Right forelimb (tissue), 1 donor: ENCODE data around the gene TXNL4B.

ENCODE experiments used
- DNase-seq: peaks from one replicate; pipeline ENCODE4 v3.0.0-alpha.2; 2018

TXNL4B gene

DNA sequence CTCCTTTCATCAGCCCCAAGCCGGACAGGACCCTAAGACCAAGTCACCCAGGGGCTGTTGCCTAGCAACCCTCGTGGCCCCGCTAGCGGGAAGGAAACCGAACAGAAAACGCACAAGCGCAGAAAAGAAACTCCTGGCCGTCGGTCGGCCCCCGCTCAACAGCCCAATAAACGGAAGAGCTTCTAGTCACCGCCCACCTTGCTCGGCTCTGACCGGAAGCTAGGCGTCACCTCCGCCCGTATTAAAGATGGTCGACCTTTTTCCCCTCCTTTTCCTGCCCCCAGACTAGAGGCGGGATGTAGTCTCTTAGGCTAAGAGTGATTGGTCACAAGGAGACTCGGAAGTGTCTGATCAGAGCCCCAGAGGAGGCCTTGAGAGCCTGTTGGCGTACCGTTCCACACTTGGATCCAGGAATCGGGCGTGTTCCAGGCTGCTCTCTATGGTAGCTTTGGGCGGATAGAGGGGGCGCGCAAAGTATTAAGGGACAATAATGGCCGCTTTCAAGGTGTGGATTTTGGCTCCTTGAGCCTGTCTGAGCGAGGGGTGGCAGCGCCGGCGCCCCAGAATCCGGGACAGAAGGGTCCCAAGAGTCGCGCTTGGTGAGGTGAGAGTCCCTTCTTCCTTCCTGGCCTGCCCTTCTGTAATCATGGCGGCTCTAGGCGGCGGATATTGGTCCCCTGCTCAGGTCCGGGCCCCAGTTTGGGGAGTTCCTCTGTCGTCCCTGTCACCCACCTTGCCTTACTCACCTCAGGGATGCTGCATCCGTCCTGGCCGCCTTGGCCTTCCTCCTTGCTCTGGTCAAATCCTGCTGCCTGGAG is at the start of gene TXNL4B, which contains the start of gene DHX38:
TSS of gene TXNL4B (minus strand) at position 173 of the 818 bp plus-strand sequence. CDS start 2,871 bp downstream, outside the sequence.
TSS of gene DHX38 (plus strand) at position 400 of the 818 bp plus-strand sequence. CDS start 2,311 bp downstream, outside the sequence.
- peak; percentile 95 for DNase-seq

DNA sequence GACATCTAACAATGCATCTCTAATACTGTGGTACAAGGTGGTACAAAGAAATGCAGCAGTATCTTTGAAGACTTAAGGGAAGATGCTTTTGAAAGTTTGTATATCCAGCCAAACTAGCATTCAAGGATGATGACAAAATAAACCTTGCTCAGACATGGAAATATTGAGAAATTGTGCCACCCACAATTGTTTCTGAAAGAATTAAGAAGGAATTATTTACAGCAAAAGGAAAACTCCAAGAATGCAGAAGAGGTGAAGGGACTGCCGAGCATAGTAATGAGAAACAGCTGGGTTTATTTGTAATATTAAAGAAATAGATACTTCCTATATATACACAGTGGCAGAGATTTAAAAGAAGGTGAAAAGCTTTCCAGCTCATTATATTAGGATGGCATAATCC is 49.1 kb upstream of the TXNL4B start:
- DNase-seq: no peak

- DNase-seq: no peak
Measured at GRCh38 chr16:72139908-72140307, 46.5 kb upstream of the TXNL4B start.

DNA sequence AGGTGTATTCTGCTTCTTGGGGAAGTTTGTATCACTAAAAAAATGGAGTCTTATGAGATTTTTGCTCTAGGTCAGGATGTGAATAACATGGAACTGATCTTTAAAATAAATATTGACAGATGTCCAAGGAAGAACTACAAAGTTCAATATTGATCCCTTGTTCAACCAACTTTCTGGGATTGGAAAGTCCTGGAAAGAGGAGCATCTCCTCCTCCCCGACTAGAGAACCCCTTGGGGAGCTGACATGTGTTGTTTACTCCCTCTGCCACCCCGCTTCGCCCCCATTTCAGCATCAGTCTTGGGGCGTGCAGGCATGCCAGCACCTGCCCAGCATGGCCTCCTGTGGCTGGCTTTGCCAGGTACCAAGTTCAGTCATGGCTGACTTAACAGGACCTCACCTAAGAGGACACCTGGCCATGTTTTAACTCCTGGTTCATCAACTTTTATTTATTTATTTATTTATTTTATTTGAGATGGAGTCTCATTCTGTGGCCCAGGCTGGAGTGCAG is 44.7 kb upstream of the TXNL4B start:
- DNase-seq: no peak

- no peak for DNase-seq
Measured at GRCh38 chr16:72137380-72138063, 44.1 kb upstream of the TXNL4B start.

GRCh38 chr16:72134507-72134906 is 41.1 kb upstream of the TXNL4B start:
- DNase-seq: no peak

GRCh38 chr16:72132726-72133125 is 39.3 kb upstream of the TXNL4B start:
- no peak for DNase-seq

DNA sequence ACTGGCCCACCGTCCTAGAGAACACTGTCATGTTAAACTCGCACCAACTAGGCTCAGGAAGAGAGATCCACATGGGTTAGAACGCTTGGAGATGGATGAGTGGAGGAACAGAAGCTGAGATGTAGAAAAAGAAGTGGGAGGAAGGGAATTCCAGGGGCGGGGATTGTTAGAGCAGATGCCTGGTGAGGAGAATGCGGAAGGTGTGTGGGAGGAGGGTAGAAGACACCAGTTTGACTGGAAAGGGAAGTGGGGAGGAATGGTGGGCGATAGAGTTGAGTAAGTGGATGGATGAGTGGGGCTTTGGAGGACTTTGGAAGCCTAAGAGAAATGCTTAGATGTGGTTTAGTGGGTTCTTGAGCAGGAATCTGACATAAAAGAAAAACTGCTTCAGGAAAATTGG is 37.6 kb upstream of the TXNL4B start:
- DNase-seq: no peak

DNA sequence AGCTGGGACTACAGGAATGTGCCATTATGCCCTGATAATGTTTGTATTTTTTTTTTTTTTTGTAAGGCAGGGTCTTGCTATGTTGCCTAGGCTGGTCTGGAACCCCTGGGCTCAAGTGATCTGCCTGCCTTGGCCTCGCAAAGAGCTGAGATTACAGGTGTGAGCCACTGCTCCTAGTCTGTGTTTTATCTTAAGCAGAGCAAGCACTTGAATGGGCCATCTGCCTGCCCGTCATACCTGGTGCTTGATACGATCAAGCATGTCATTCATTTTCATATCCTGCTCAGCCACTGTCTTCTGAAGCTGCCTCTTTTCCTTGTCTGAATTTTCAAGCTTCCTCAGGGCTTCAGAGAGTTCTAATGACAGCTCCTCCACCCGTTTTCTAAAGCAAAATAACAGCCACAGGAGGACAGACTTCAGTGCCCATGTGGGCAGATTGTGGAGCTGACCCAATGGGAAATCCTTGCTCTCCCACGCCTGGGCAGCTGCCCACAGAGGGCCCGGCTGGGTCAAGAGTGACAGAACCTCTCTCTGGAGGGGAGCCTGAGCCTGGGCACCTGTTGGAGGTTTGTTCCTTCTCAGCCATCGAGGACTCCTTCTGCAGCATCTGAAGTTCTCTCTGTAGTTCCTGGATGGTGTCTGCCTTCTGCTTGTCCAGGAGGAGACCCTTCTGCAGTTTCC is 36.7 kb upstream of the TXNL4B start:
- DNase-seq: no peak

DNA sequence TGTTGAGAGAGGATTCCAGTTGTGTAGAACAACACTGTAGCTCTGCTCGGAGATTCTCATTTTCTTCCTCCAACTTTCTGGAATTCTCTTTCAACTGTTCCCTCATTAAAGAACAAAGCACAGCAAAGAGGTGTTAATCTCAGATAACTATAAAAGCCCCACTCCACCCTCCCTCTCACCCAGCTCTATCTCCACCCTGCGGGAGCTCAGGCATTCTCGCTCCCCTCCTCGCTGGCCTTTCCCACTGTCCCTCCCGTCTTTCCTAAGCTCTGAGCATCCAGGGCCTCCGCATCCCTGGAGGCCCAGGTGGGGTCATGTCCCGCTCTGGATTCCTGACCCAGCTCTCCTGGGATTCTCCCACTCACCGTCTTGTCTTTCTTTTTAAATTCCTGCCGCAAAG is 35.3 kb upstream of the TXNL4B start:
- DNase-seq: no peak

- no peak for DNase-seq
Measured at GRCh38 chr16:72126429-72126765, 33.0 kb upstream of the TXNL4B start.

DNA sequence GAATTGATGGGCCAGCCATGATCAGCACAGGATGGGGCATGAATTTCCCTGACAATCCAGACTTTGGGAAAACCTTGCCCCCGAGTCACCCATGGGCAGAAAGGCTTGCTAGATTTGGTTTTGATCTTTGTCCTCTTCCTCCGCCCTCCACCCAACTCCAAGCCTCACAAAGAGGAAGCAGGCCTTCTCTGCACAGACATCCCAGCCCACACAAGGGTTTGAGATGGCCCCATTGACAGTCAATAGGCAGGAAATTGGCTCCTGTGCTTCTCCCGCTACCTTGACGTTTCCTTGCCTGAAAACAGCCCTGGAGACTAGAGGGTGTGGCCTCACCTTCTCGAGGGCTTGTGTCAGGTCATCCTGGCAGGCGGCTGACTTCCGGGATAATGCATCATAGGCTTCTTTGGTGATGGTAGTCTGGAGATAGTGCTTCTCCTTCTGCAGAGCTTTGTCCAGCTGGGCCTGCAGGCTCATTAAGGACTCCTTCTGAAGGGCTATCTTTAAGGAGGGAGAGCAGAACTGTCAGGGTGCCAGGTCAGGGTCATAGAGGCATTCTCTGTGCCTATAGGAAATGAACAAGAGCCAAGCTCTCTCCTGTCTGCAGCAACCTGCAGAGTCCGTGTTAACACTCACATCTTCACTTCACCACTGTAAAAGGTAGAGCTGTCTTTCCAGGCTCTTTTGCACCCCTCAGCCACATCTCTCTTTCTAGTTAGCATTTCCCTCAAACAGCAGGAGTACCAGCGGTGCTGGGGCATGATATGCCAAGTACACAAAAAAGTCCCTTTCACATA is 32.4 kb upstream of the TXNL4B start:
- no peak for DNase-seq

- DNase-seq: peak; percentile 77
Measured at GRCh38 chr16:72124761-72125634, 31.6 kb upstream of the TXNL4B start.

DNA sequence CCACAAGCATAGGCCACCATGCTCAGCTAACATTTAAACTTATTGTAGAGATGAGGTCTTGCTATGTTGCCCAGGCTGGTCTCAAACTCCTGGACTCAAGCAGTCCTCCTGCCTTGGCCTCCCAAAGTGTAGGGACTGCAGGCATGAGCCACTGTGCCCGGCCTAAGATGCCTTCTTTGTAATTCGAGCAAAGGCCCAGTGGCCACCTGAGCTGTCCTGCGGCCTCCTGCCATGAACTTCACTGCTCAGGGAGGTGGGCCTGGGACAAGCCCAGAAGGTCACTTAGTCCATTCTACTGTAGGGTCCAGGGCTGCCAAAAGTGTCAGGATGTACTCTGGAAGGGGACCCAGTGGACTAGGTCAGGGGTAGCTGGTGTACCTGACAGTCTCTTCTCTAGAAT is 30.7 kb upstream of the TXNL4B start:
- DNase-seq: no peak

DNA sequence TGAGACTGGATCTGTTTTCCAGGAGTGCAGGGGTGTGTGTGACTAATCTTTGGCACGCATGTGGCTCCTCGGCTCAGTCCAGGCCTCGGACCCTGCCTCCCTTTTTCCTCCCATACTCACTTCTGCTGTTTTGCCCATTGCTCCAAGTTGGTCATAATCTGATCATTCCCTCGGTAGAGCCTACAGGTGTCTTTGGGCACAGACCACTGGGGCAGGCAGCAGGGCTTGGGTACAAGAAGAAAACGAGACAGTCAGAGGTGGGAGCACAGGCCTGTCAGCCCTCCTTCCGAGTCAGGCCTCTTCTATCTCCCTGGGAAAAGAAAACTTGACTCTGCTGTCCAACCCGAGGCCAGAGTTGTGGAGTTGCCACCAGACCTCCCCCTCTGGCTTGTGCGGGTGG is 30.0 kb upstream of the TXNL4B start:
- no peak for DNase-seq

DNA sequence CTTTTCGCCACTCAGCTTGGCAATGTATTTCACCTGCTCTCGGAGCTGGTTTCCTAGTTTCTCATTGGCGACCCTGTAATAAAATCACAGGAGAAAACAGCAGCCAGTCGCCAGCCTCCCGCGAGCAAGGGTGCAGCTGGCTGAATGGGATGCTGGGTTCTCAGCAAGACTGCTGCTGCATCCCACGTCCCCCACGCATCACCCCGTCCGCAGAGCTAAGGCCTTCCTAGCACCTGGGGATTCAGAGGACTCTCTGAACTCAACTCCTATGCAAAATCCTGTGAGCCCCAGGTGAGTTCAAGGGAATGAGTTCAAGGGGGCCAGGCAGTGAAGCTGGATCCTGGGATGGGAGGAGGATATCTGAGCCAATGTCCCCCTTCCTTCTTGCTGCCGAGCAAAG is 29.5 kb upstream of the TXNL4B start:
- DNase-seq: no peak

DNA sequence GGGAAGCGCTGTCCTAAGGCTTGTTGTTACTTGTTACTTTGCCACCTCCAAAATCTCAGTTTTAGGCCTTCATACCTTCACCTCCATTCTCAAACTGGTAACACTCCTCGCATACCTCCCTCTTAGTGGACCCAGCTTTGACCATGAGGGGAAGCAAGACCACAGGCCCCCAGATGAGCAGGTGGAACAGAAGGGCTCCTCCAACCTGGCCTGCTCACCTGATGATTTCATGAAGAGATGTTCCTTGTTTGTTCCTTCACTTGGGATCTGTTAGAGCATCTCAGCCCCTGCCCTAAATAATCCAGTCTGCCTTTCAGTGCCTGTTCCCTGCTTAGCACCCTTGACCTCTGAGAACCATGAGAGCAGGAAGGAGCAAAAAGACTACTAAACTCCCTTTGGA is 28.9 kb upstream of the TXNL4B start:
- DNase-seq: no peak

DNA sequence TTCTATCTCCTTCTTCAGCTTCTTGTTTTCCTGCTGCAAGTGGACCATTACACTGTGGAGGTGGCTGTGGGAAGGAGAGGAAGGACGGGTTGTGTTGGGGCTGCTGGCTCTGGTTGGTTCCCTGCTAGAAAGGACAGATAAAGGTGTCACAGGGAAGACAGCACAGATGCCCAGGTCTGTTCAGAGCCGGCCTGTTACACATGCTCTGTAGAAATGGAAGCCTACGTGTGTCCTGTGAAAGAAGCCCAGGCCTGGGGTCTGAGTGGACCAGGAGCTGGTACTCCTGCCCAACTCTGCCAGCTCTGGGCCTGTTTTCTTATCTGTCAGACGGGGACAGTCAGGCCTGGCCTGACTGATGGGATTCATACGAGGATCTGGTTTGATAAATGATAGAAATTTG is 26.6 kb upstream of the TXNL4B start:
- no peak for DNase-seq

GRCh38 chr16:72113616-72113945 is 20.2 kb upstream of the TXNL4B start:
- DNase-seq: no peak

- peak; percentile 27 for DNase-seq
Measured at GRCh38 chr16:72112906-72113615, 19.6 kb upstream of the TXNL4B start.

GRCh38 chr16:72112452-72112792 is 19.0 kb upstream of the TXNL4B start:
- DNase-seq: no peak
